Breast epithelium (tissue), 3 donors: Measurements from ENCODE around the gene HASPIN.

Experiments used
- CTCF ChIP-seq, 3 donors: fragments of 450-650 bp; IDR thresholded peaks; one replicate each; pipeline ENCODE4 v1.5.1; 2016 to 2017; ENCODE audit warnings: antibody characterized with exemption in 3 of 3, mild to moderate bottlenecking in 3 of 3, moderate library complexity in 3 of 3
- POLR2A ChIP-seq: fragments of 450-650 bp; IDR thresholded peaks from one replicate; pipeline ENCODE4 v1.6.1; 2016; ENCODE audit warnings: antibody characterized with exemption, mild to moderate bottlenecking, moderate library complexity
- POLR2AphosphoS5 ChIP-seq, 3 donors: sonication (generic); formaldehyde crosslinking; IDR thresholded peaks; one replicate each; pipeline ENCODE4 v1.6.1; 2017; ENCODE audit warnings: antibody characterized with exemption in 3 of 3

GRCh38 chr17:3727041-3727440 is 3.3 kb downstream of the HASPIN start:
- TF ChIP-seq CTCF (IDR thresholded peaks at IDR 0.05) (no peak), POLR2A (no peak), POLR2AphosphoS5 (IDR thresholded peaks at IDR 0.05) (no peak)
